Upper lobe of left lung (tissue), 6 donors: Measurements from ENCODE around the gene GNRH2. TPM values are rescaled to one million over a fixed set of nuclear protein-coding genes. Genes with fewer than 3 reads are reported as not detected.

Source experiments
- ATAC-seq, 2 donors: fragments of 200-7000 bp; cut with Tn5 transposase; one replicate each; pipeline ENCODE4 v1.9.1; 2022; ENCODE audit warnings: mild to moderate bottlenecking in 2 of 2, moderate library complexity in 2 of 2; ENCODE audit not compliant: low FRiP score in 2 of 2
- DNase-seq, 2 donors: peaks; one replicate each; pipeline ENCODE4 v3.0.0-alpha.2; 2019 to 2020
- H3K27ac ChIP-seq, 4 donors: fragments of 200-600 bp; sonication (generic); one replicate each; pipeline ENCODE4 v1.5.1; 2016 to 2019
- H3K27me3 ChIP-seq, 4 donors: fragments of 200-600 bp; sonication (generic); one replicate each; pipeline ENCODE4 v1.5.1; 2017 to 2019
- H3K36me3 ChIP-seq, 4 donors: fragments of 200-600 bp; sonication (generic); one replicate each; pipeline ENCODE4 v1.5.1; 2016 to 2019
- H3K4me1 ChIP-seq, 4 donors: fragments of 200-600 bp; sonication (generic); one replicate each; pipeline ENCODE4 v1.5.1; 2018 to 2019
- H3K4me3 ChIP-seq, 4 donors: fragments of 200-600 bp; sonication (generic); one replicate each; pipeline ENCODE4 v1.5.1; 2017 to 2019; ENCODE audit warnings: mild to moderate bottlenecking in 2 of 4, moderate library complexity in 1 of 4
- H3K9me3 ChIP-seq, 4 donors: fragments of 200-600 bp; sonication (generic); one replicate each; pipeline ENCODE4 v1.5.1; 2018 to 2019
- EP300 ChIP-seq, 4 donors: sonication (generic); formaldehyde crosslinking; IDR thresholded peaks; one replicate each; pipeline ENCODE4 v1.5.1; 2017; ENCODE audit warnings: antibody characterized with exemption in 4 of 4, control low read depth in 2 of 4
- POLR2A ChIP-seq, 4 donors: fragments of 450-650 bp; IDR thresholded peaks; one replicate each; pipeline ENCODE4 v1.5.1; 2016 to 2017; ENCODE audit warnings: antibody characterized with exemption in 4 of 4, mild to moderate bottlenecking in 2 of 4
- POLR2AphosphoS5 ChIP-seq, 2 donors: sonication (generic); formaldehyde crosslinking; IDR thresholded peaks; one replicate each; pipeline ENCODE4 v1.5.1; 2017; ENCODE audit warnings: antibody characterized with exemption in 2 of 2
- WGBS, 2 donors: methylation state at CpG; one replicate each; pipeline ENCODE4 v1.1.5; 2017 to 2018; 5-methylcytosine and 5-hydroxymethylcytosine counted together
- total RNA-seq, 6 donors: library from RNA; depleted of rRNA in 4 of 6; stranded (reverse); fragments of >200 nt in 4 of 6; gene quantifications; one replicate each; pipeline versions ENCODE4 v1.1.0 to v1.2.1, GENCODE V29; 2016 to 2021
- TF ChIP-seq, protein P1 (sequence below), 6 experiments: fragments of 450-650 bp in 4 of 6; fragments of 200-600 bp in 2 of 6; sonication (generic) in 2 of 6; IDR thresholded peaks; one replicate each; pipeline ENCODE4 v1.5.1; 2016 to 2019; ENCODE audit warnings: antibody characterized with exemption in 6 of 6
- donor health status: DM: no; HTN: no; CAD: no; lungs with moderate emphysema.
- donor health status: DM: no; HTN: yes; CAD: no; lungs with severe emphysema.

GNRH2 gene
- total RNA-seq, 6 donors from 2014 or later = 1.1 TPM; not detected in 5

DNA sequence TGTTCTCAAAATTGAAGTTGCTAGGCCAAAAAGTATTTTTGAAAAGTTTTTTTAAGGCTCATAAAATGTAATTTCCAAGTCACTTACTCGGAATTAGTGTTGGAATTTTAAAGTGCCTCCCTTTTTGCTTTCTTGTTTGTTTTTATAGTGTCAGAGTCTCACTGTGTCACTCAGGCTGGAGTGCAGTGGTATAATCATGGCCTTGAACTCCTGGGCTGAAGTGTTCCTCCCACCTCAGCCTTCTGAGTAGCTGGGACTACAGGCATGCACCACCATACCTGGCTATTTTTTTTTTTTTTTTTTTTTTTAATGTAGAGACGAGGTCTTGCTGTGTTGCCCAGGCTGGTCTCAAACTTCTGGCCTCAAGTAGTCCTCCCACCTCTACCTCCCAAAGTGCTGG, 40.0 kb upstream of the GNRH2 start:
- H3K4me3 ChIP-seq = no peak overlapping the region
- H3K27ac ChIP-seq = no peak overlapping the region
- ATAC-seq = no peak
- no peaks in the 10 kb centered on the region for H3K4me1 ChIP-seq
- H3K27me3 ChIP-seq = no peaks in the 10 kb centered on the region
- TF ChIP-seq EP300 (IDR thresholded peaks at IDR 0.05) = no peak
- TF ChIP-seq, protein P1, sequence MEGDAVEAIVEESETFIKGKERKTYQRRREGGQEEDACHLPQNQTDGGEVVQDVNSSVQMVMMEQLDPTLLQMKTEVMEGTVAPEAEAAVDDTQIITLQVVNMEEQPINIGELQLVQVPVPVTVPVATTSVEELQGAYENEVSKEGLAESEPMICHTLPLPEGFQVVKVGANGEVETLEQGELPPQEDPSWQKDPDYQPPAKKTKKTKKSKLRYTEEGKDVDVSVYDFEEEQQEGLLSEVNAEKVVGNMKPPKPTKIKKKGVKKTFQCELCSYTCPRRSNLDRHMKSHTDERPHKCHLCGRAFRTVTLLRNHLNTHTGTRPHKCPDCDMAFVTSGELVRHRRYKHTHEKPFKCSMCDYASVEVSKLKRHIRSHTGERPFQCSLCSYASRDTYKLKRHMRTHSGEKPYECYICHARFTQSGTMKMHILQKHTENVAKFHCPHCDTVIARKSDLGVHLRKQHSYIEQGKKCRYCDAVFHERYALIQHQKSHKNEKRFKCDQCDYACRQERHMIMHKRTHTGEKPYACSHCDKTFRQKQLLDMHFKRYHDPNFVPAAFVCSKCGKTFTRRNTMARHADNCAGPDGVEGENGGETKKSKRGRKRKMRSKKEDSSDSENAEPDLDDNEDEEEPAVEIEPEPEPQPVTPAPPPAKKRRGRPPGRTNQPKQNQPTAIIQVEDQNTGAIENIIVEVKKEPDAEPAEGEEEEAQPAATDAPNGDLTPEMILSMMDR (IDR thresholded peaks at IDR 0.05) = no peak
- no peak for TF ChIP-seq POLR2A (IDR thresholded peaks at IDR 0.05)
- no peak for TF ChIP-seq POLR2AphosphoS5 (IDR thresholded peaks at IDR 0.05)
- WGBS, 2 donors = 94 to 95% methylated on average over 2 of the region's 2 CpGs
- no peak for DNase-seq
- no peaks in the 10 kb centered on the region for H3K9me3 ChIP-seq
- H3K36me3 ChIP-seq = peaks cover 7 to 51% (median 23%) of the 10 kb centered on the region in 4 donors

DNA sequence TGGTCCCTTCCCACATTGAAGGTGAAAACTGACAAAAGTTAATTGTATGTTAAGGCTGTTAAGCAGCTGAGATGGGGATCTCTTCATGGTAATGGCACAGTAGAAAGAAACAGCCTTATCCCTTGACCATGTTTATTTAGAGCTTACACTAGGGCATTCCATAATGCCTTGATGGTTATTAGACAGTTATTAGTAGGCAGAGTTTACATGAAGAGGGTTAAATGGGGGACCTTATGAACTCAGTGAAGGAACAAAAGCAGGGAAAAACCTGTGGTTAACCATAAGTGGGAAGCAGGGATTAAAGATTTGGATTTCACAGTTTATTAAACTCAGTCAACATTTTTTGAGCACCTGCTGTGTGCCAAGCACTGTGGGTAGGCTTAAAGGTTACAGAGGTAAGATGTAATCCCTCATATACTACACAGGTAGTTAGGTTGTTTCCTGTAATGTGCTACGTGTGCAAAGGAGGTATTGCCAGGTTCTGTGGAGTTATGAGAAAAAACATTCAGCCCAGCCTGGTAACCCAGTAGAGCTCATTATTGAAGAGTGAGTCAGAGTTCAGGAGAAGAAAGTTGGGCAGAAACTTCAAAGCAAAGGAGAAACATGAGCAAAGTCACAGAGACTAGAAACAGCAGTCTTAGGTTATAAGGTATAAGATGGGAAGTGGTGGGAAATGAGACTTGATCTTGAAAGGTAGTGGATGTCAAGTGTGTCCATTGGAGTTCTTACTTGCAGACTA, 32.3 kb upstream of the GNRH2 start:
- peaks cover 12 to 69% (median 23%) of the 10 kb centered on the region in 4 donors for H3K36me3 ChIP-seq

DNA sequence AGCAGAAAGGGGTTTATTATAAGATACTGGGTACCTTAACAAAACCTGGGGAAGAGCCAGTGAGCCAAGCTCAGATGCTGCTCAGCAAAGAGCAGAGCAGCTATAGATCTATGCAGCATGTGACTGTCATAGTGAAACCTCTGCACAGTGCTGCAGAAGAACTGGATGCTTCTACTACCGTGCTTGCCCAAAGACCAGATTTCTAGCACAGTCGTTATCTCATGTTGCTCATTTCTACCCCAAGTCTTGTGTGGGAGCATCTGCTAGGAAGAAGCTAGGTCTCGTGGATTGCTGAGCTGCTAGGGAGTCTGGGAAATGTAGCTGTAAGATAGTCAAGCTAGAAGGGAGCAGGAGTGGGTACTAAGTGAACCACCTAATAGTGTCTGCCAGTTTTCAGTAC, 31.7 kb upstream of the GNRH2 start:
- Histone ChIP-seq H3K27ac (no peak overlapping the region), H3K9me3 (no peaks in the 10 kb centered on the region), H3K36me3 (peaks cover 6 to 69% (median 25%) of the 10 kb centered on the region in 4 donors), H3K4me1 (no peaks in the 10 kb centered on the region), H3K27me3 (no peaks in the 10 kb centered on the region), H3K4me3 (no peak overlapping the region)
- TF ChIP-seq POLR2A (IDR thresholded peaks at IDR 0.05) = no peak
- TF ChIP-seq EP300 (IDR thresholded peaks at IDR 0.05) = no peak
- TF ChIP-seq, protein P1 (IDR thresholded peaks at IDR 0.05) = no peak
- no peak for TF ChIP-seq POLR2AphosphoS5 (IDR thresholded peaks at IDR 0.05)
- 89 to 94% methylated on average over 3 of the region's 3 CpGs for WGBS, 2 donors
- ATAC-seq = no peak
- no peak for DNase-seq

More for the DNA sequence above, 32.3 kb upstream of the GNRH2 start:
- no peaks in the 10 kb centered on the region for H3K4me1 ChIP-seq
- no peak overlapping the region for H3K4me3 ChIP-seq
- no peaks in the 10 kb centered on the region for H3K27me3 ChIP-seq
- DNase-seq (no peak), ATAC-seq (no peak)
- H3K27ac ChIP-seq = no peak overlapping the region
- 81 to 96% methylated on average over 1 of the region's 1 CpG for WGBS, 2 donors
- H3K9me3 ChIP-seq = no peaks in the 10 kb centered on the region
- TF ChIP-seq POLR2A (IDR thresholded peaks at IDR 0.05) (no peak), POLR2AphosphoS5 (IDR thresholded peaks at IDR 0.05) (no peak), EP300 (IDR thresholded peaks at IDR 0.05) (no peak)
- TF ChIP-seq, protein P1 (IDR thresholded peaks at IDR 0.05) = no peak

DNA sequence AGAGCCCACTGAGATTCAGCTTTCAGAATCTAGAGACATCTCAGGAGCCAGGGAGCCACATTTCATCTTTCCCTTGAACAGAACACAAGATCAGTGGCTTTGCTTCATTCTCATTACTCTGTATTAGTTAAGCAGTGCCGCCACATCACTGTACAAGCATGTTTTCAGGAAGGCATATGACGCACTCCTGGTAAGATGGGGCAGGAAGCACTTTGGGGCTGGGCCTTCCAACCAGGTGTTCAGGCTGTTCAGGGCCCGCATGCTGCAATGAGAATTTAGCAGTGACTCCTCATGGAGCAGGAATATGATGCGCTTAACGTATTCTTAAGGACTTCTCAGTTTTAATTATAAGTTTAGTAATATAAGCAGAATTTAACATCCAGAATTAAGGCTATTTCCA, 29.7 kb upstream of the GNRH2 start:
- ATAC-seq (no peak), DNase-seq (no peak)
- WGBS, 2 donors = 96 to 98% methylated on average over 5 of the region's 5 CpGs
- TF ChIP-seq, protein P1 (IDR thresholded peaks at IDR 0.05) = no peak
- TF ChIP-seq EP300 (IDR thresholded peaks at IDR 0.05) (no peak), POLR2AphosphoS5 (IDR thresholded peaks at IDR 0.05) (no peak), POLR2A (IDR thresholded peaks at IDR 0.05) (no peak)
- no peak overlapping the region for H3K27ac ChIP-seq
- H3K27me3 ChIP-seq = no peaks in the 10 kb centered on the region
- H3K36me3 ChIP-seq = peaks cover 0 to 60% (median 22%) of the 10 kb centered on the region in 4 donors
- no peaks in the 10 kb centered on the region for H3K4me1 ChIP-seq
- H3K9me3 ChIP-seq = no peaks in the 10 kb centered on the region
- no peak overlapping the region for H3K4me3 ChIP-seq

DNA sequence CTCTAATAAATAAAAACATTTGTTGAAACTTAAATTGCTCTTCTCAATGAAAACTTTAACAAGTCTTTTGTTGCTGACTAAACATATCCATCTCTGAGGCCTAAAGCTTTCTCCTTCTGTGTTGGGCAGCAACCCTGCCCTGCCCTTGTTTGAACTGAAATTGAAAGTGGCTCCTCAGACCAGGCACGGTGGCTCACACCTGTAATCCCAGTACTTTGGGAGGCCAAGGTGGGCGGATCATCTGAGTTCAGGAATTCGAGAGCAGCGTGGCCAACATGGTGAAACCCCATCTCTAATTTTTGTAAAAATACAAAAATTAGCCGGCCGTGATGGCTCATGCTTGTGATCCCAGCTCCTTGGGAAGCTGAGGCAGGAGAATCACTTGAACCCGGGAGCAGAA, 29.2 kb upstream of the GNRH2 start:
- TF ChIP-seq POLR2A (IDR thresholded peaks at IDR 0.05) (no peak), EP300 (IDR thresholded peaks at IDR 0.05) (no peak), POLR2AphosphoS5 (IDR thresholded peaks at IDR 0.05) (no peak)
- TF ChIP-seq, protein P1 (IDR thresholded peaks at IDR 0.05) = no peak
- Histone ChIP-seq H3K9me3 (no peaks in the 10 kb centered on the region), H3K36me3 (peaks cover 0 to 59% (median 21%) of the 10 kb centered on the region in 4 donors), H3K4me3 (no peak overlapping the region), H3K27ac (no peak overlapping the region), H3K4me1 (no peaks in the 10 kb centered on the region), H3K27me3 (no peaks in the 10 kb centered on the region)
- no peak for ATAC-seq
- DNase-seq = no peak
- 92 to 97% methylated on average over 7 of the region's 7 CpGs for WGBS, 2 donors
